GM23338 (cell line): Measurements from ENCODE around the gene NDRG2. TPM values are rescaled to one million over a fixed set of nuclear protein-coding genes. Genes with fewer than 3 reads are reported as not detected.
A peak's percentile ranks its signal among the peaks of the same experiment; 100 is the strongest.

Source experiments
- ATAC-seq: fragments of 200-7000 bp; cut with Tn5 transposase; 3 replicates; pipeline ENCODE4 v1.9.1; 2020
- DNase-seq: peaks from one replicate; pipeline ENCODE4 v3.0.0-alpha.2; 2015; ENCODE audit warnings: low spot score
- H2AFZ ChIP-seq: fragments of 200-600 bp; sonication (generic); 2 replicates; pipeline ENCODE4 v1.8.0; 2016; ENCODE audit warnings: antibody characterized with exemption, mild to moderate bottlenecking, moderate library complexity
- H3F3A ChIP-seq: fragments of 200-600 bp; sonication (generic); replicated peaks from 2 replicates; pipeline ENCODE4 v1.8.0; 2017; ENCODE audit warnings: antibody characterized with exemption, mixed run types, low read depth
- H3K27ac ChIP-seq: fragments of 200-600 bp; sonication (generic); 2 replicates; pipeline ENCODE4 v1.6.1; 2016; ENCODE audit warnings: low read depth
- H3K27me3 ChIP-seq: fragments of 200-600 bp; sonication (generic); 2 replicates; pipeline ENCODE4 v1.8.0; 2016; ENCODE audit warnings: mild to moderate bottlenecking, mixed run types, moderate library complexity; ENCODE audit not compliant: insufficient read depth
- H3K36me3 ChIP-seq: fragments of 200-600 bp; sonication (generic); 2 replicates; pipeline ENCODE4 v1.8.0; 2016; ENCODE audit warnings: mild to moderate bottlenecking; ENCODE audit not compliant: insufficient read depth
- H3K4me1 ChIP-seq: fragments of 200-600 bp; sonication (generic); 2 replicates; pipeline ENCODE4 v1.8.0; 2016; ENCODE audit warnings: mild to moderate bottlenecking, moderate library complexity; ENCODE audit not compliant: insufficient read depth
- H3K4me2 ChIP-seq: fragments of 200-600 bp; sonication (generic); 2 replicates; pipeline ENCODE4 v1.7.1; 2017; ENCODE audit warnings: mixed run types
- H3K4me3 ChIP-seq: fragments of 200-600 bp; sonication (generic); 2 replicates; pipeline ENCODE4 v1.6.1; 2016; ENCODE audit warnings: mixed run types
- H3K79me2 ChIP-seq: fragments of 200-600 bp; sonication (generic); replicated peaks from 2 replicates; pipeline ENCODE4 v1.8.0; 2017; ENCODE audit warnings: mild to moderate bottlenecking; ENCODE audit not compliant: insufficient read depth
- H3K9me2 ChIP-seq: fragments of 200-600 bp; sonication (generic); 2 replicates; pipeline ENCODE4 v1.8.0; 2017; ENCODE audit not compliant: insufficient read depth
- H4K20me1 ChIP-seq: fragments of 200-600 bp; sonication (generic); replicated peaks from 2 replicates; pipeline ENCODE4 v1.8.0; 2017; ENCODE audit warnings: mild to moderate bottlenecking; ENCODE audit not compliant: insufficient read depth
- H3K27ac Mint-ChIP-seq: 2 replicates; pipeline ENCODE4 v1.8.0; 2020; ENCODE audit warnings: inconsistent platforms, mild to moderate bottlenecking, moderate library complexity, mixed read lengths
- H3K27me3 Mint-ChIP-seq: 3 replicates; pipeline ENCODE4 v1.8.0; 2022; ENCODE audit warnings: low read depth, mild to moderate bottlenecking, moderate library complexity, mixed read lengths, inconsistent platforms; ENCODE audit not compliant: insufficient read depth, poor library complexity
- H3K36me3 Mint-ChIP-seq: 3 replicates; pipeline ENCODE4 v1.8.0; 2021; ENCODE audit warnings: low read depth, mild to moderate bottlenecking, inconsistent platforms, moderate library complexity, mixed read lengths
- H3K4me1 Mint-ChIP-seq: 3 replicates; pipeline ENCODE4 v1.8.0; 2020; ENCODE audit warnings: mild to moderate bottlenecking, inconsistent platforms, mixed read lengths
- H3K4me3 Mint-ChIP-seq: 3 replicates; pipeline ENCODE4 v1.8.0; 2021; ENCODE audit warnings: moderate library complexity, mild to moderate bottlenecking, inconsistent platforms, mixed read lengths
- H3K9me3 Mint-ChIP-seq: 3 replicates; pipeline ENCODE4 v1.8.0; 2020; ENCODE audit warnings: moderate library complexity, mild to moderate bottlenecking, inconsistent platforms, mixed read lengths
- CREB1 ChIP-seq: fragments of 250-450 bp; sonication (Bioruptor Pico); IDR thresholded peaks from 2 replicates; pipeline ENCODE4 v1.5.0; 2020; ENCODE audit warnings: low read depth, mild to moderate bottlenecking, moderate library complexity
- EZH2 ChIP-seq: fragments of 200-600 bp; sonication (generic); IDR thresholded peaks from one replicate; pipeline ENCODE4 v1.8.0; 2017; ENCODE audit warnings: antibody characterized with exemption, mild to moderate bottlenecking, low read depth; ENCODE audit not compliant: unreplicated experiment
- EZH2phosphoT487 ChIP-seq: fragments of 200-600 bp; sonication (generic); IDR thresholded peaks from one replicate; pipeline ENCODE4 v1.8.1; 2018; ENCODE audit warnings: antibody characterized with exemption; ENCODE audit not compliant: unreplicated experiment
- JUNB ChIP-seq: IDR thresholded peaks from one replicate; pipeline ENCODE4 v1.6.1; 2016; ENCODE audit warnings: antibody characterized with exemption; ENCODE audit not compliant: unreplicated experiment
- NANOG ChIP-seq: IDR thresholded peaks from 2 replicates; pipeline ENCODE4 v1.6.1; 2016; ENCODE audit warnings: antibody characterized with exemption, borderline replicate concordance
- STAT1 ChIP-seq: IDR thresholded peaks from one replicate; pipeline ENCODE4 v1.6.1; 2016; ENCODE audit warnings: antibody characterized with exemption; ENCODE audit not compliant: unreplicated experiment
- ZNF114 ChIP-seq: fragments of 250-450 bp; sonication (Bioruptor Pico); IDR thresholded peaks from 2 replicates; pipeline ENCODE4 v1.5.0; 2020; ENCODE audit warnings: mild to moderate bottlenecking, moderate library complexity
- ZNF331 ChIP-seq: fragments of 250-450 bp; sonication (Bioruptor Pico); IDR thresholded peaks from 2 replicates; pipeline ENCODE4 v1.5.0; 2020; ENCODE audit warnings: low read depth, mild to moderate bottlenecking, moderate library complexity
- polyA plus RNA-seq: library from polyadenylated mRNA; unstranded; fragments of >200 nt; fragmentation: Nextera tagmentation; extraction: Ambion mirVana; gene quantifications from 2 replicates; pipeline ENCODE4 v1.2.1, GENCODE V29; 2016
- total RNA-seq: library from RNA; depleted of rRNA; stranded (reverse); fragments of >200 nt; shearing (Covaris generic); gene quantifications from 2 replicates; pipeline ENCODE4 v1.2.3, GENCODE V29; 2014
- TF ChIP-seq, protein P1 (sequence below): IDR thresholded peaks from 2 replicates; pipeline ENCODE4 v1.6.1; 2016; ENCODE audit warnings: antibody characterized with exemption
- TF ChIP-seq, protein P2 (sequence below), 2 experiments: fragments of 200-600 bp in 1 of 2; sonication (generic) in 1 of 2; conservative IDR thresholded peaks; 2 replicates each; pipeline versions ENCODE4 v1.5.1 to v1.6.1; 2016 to 2017; ENCODE audit warnings: antibody characterized with exemption in 2 of 2, low read depth in 2 of 2, mild to moderate bottlenecking in 2 of 2, moderate library complexity in 1 of 2
- TF ChIP-seq, protein P3 (sequence below): IDR thresholded peaks from one replicate; pipeline ENCODE4 v1.6.1; 2018; ENCODE audit warnings: antibody characterized with exemption; ENCODE audit not compliant: unreplicated experiment

Gene NDRG2
- total and polyA plus RNA-seq, 2 experiments from 2014 or later, result 8.8 to 20.6 TPM

DNA sequence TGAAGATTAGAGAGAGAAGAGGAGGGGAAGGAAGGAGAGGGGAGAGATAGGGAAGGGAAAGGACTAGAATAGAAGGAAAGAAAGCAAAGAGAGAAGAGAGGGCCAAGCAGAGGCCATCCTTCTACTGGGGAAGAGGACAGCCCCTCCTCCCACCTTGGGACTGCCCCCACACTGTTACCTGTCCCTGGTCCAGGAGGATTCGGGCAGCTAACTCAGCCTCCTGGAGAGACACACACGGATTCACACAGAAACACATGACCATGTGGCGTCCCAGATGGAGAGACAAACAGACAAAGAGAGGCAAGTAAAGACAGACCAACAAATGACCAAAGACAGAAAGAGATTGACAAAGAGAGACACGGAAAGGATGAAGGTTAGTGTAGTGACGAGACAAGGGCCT, 2.2 kb downstream of the NDRG2 start:
- H3K9me2 ChIP-seq, result no peaks in the 10 kb centered on the region
- no peak overlapping the region for H3K27ac ChIP-seq
- TF ChIP-seq ZNF331 (CRISPR knock-in tag), result no peak
- TF ChIP-seq NANOG, result no peak
- no peak for TF ChIP-seq ZNF114 (CRISPR knock-in tag)
- no peak for TF ChIP-seq JUNB
- no peak for TF ChIP-seq CREB1 (CRISPR knock-in tag)
- peaks cover 33% of the 10 kb centered on the region for H3K27me3 Mint-ChIP-seq
- ATAC-seq (no peak), DNase-seq (no peak)
- H3K27ac Mint-ChIP-seq, result no peak overlapping the region
- H3K4me3 Mint-ChIP-seq, result peak overlapping the region; percentile 12; the same call in 1 of the 3 replicates
- H3K4me3 ChIP-seq, result no peak overlapping the region
- peaks cover 19% of the 10 kb centered on the region for H3K36me3 Mint-ChIP-seq
- H3K27me3 ChIP-seq, result peaks cover 30% of the 10 kb centered on the region
- no peaks in the 10 kb centered on the region; the same call in 2 of the 3 replicates for H3K9me3 Mint-ChIP-seq
- H4K20me1 ChIP-seq, result no peaks in the 10 kb centered on the region
- peaks cover 31% of the 10 kb centered on the region for H3K4me1 ChIP-seq
- H3K79me2 ChIP-seq, result no peaks in the 10 kb centered on the region; the same call in 1 of the 2 replicates
- no peaks in the 10 kb centered on the region for H3K36me3 ChIP-seq
- no peak overlapping the region for H2AFZ ChIP-seq
- peaks cover 39% of the 10 kb centered on the region for H3K4me1 Mint-ChIP-seq
- H3F3A ChIP-seq, result peaks cover 7% of the 10 kb centered on the region; the same call in 1 of the 2 replicates
- H3K4me2 ChIP-seq, result no peak overlapping the region

DNA sequence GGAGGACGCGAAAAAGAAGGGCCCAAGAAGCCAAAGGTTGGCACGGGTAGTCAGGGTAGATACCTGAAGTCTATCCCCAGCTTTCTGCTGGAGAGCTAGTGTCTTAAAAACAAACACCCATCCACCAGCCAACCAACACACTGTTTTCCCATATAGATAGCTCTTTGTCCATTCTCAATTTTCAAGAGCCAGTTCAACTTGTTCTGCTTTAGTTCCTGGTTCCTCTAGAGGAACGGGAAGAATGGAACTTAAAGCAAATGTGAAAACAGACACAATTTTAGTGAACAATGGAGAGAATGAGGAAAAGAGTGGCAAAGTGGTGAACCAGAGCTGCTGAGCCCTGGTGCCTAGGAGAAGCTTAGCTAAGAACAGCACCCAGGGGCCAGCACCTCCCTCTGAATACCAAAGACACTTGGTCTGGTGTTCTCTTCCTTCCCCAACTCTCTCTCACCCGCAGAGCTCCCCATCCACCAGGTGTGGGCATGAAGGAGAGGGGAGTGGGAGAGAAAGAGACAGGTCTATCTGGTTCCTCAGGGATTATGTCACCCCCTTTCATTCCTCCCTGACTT, 3.8 kb downstream of the NDRG2 start:
- Histone ChIP-seq H3K4me2 (no peak overlapping the region), H3K79me2 (no peaks in the 10 kb centered on the region; the same call in 1 of the 2 replicates), H4K20me1 (no peaks in the 10 kb centered on the region), H2AFZ (no peak overlapping the region), H3K4me3 (no peak overlapping the region), H3K27me3 (peaks cover 24% of the 10 kb centered on the region), H3K36me3 (no peaks in the 10 kb centered on the region), H3K27ac (no peak overlapping the region), H3K9me2 (no peaks in the 10 kb centered on the region), H3K4me1 (peaks cover 18% of the 10 kb centered on the region), H3F3A (peaks cover 5% of the 10 kb centered on the region; the same call in 1 of the 2 replicates)
- Mint-ChIP-seq H3K4me1 (peaks cover 24% of the 10 kb centered on the region), H3K27ac (no peak overlapping the region), H3K36me3 (peaks cover 19% of the 10 kb centered on the region), H3K9me3 (no peaks in the 10 kb centered on the region; the same call in 2 of the 3 replicates), H3K4me3 (no peak overlapping the region), H3K27me3 (peaks cover 25% of the 10 kb centered on the region)
- no peak for DNase-seq
- ATAC-seq, result no peak
- TF ChIP-seq ZNF331 (CRISPR knock-in tag), result no peak
- TF ChIP-seq CREB1 (CRISPR knock-in tag), result no peak
- TF ChIP-seq NANOG, result no peak
- TF ChIP-seq, protein P1, sequence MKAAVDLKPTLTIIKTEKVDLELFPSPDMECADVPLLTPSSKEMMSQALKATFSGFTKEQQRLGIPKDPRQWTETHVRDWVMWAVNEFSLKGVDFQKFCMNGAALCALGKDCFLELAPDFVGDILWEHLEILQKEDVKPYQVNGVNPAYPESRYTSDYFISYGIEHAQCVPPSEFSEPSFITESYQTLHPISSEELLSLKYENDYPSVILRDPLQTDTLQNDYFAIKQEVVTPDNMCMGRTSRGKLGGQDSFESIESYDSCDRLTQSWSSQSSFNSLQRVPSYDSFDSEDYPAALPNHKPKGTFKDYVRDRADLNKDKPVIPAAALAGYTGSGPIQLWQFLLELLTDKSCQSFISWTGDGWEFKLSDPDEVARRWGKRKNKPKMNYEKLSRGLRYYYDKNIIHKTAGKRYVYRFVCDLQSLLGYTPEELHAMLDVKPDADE, result no peak
- TF ChIP-seq JUNB, result no peak
- TF ChIP-seq EZH2, result no peak
- no peak for TF ChIP-seq ZNF114 (CRISPR knock-in tag)
- TF ChIP-seq, protein P2, sequence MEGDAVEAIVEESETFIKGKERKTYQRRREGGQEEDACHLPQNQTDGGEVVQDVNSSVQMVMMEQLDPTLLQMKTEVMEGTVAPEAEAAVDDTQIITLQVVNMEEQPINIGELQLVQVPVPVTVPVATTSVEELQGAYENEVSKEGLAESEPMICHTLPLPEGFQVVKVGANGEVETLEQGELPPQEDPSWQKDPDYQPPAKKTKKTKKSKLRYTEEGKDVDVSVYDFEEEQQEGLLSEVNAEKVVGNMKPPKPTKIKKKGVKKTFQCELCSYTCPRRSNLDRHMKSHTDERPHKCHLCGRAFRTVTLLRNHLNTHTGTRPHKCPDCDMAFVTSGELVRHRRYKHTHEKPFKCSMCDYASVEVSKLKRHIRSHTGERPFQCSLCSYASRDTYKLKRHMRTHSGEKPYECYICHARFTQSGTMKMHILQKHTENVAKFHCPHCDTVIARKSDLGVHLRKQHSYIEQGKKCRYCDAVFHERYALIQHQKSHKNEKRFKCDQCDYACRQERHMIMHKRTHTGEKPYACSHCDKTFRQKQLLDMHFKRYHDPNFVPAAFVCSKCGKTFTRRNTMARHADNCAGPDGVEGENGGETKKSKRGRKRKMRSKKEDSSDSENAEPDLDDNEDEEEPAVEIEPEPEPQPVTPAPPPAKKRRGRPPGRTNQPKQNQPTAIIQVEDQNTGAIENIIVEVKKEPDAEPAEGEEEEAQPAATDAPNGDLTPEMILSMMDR (conservative IDR thresholded peaks at IDR 0.05; ENCODE audit: low read depth in 2 of 2), result no peak
- TF ChIP-seq, protein P3, sequence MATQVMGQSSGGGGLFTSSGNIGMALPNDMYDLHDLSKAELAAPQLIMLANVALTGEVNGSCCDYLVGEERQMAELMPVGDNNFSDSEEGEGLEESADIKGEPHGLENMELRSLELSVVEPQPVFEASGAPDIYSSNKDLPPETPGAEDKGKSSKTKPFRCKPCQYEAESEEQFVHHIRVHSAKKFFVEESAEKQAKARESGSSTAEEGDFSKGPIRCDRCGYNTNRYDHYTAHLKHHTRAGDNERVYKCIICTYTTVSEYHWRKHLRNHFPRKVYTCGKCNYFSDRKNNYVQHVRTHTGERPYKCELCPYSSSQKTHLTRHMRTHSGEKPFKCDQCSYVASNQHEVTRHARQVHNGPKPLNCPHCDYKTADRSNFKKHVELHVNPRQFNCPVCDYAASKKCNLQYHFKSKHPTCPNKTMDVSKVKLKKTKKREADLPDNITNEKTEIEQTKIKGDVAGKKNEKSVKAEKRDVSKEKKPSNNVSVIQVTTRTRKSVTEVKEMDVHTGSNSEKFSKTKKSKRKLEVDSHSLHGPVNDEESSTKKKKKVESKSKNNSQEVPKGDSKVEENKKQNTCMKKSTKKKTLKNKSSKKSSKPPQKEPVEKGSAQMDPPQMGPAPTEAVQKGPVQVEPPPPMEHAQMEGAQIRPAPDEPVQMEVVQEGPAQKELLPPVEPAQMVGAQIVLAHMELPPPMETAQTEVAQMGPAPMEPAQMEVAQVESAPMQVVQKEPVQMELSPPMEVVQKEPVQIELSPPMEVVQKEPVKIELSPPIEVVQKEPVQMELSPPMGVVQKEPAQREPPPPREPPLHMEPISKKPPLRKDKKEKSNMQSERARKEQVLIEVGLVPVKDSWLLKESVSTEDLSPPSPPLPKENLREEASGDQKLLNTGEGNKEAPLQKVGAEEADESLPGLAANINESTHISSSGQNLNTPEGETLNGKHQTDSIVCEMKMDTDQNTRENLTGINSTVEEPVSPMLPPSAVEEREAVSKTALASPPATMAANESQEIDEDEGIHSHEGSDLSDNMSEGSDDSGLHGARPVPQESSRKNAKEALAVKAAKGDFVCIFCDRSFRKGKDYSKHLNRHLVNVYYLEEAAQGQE, result no peak
- no peak for TF ChIP-seq EZH2phosphoT487
- TF ChIP-seq STAT1, result no peak
